Measurements from ENCODE around the gene SLC34A1.
"Not testable (repeated sequence)": the region's sequence is repeated elsewhere in the genome, so short reads cannot be mapped to it uniquely, and the experiment has no call there.

The SLC34A1 gene

GRCh38 chr5:177412603-177413233 lies 28.5 kb downstream of the SLC34A1 start:
- DNase-seq: no peak

- DNase-seq: no peak
Measured at GRCh38 chr5:177414481-177414880, 30.2 kb downstream of the SLC34A1 start.

- not testable (repeated sequence) for DNase-seq
Measured at GRCh38 chr5:177417081-177417480, 32.8 kb downstream of the SLC34A1 start.

GRCh38 chr5:177419046-177419445 lies 34.8 kb downstream of the SLC34A1 start:
- DNase-seq: no peak

- not testable (repeated sequence) for DNase-seq
Measured at GRCh38 chr5:177420472-177420871, 36.2 kb downstream of the SLC34A1 start.

GRCh38 chr5:177421062-177421798 lies 37.0 kb downstream of the SLC34A1 start:
- no peak for DNase-seq

GRCh38 chr5:177423671-177424070 lies 39.4 kb downstream of the SLC34A1 start:
- no peak for DNase-seq

- no peak for DNase-seq
Measured at GRCh38 chr5:177425196-177425800, 41.1 kb downstream of the SLC34A1 start.

- DNase-seq: peak; percentile 98 to 99
Measured at GRCh38 chr5:177425801-177426565, 41.7 kb downstream of the SLC34A1 start.

- DNase-seq: peak in 1 of 2 experiments; percentile 66
Measured at GRCh38 chr5:177426566-177427210, 42.5 kb downstream of the SLC34A1 start, which contains the start of gene GRK6. GRK6 (plus strand) TSS chr5:177426676; CDS start chr5:177426846, 170 bp downstream.

- DNase-seq: peak in 1 of 2 experiments; percentile 50
Measured at GRCh38 chr5:177427211-177427822, 43.1 kb downstream of the SLC34A1 start.

- no peak for DNase-seq
Measured at GRCh38 chr5:177427919-177428573, 43.8 kb downstream of the SLC34A1 start.

- DNase-seq: no peak
Measured at GRCh38 chr5:177428574-177429217, 44.5 kb downstream of the SLC34A1 start.

GRCh38 chr5:177429248-177430040 lies 45.2 kb downstream of the SLC34A1 start:
- DNase-seq: peak in 1 of 2 experiments; percentile 36

- DNase-seq: no peak
Measured at GRCh38 chr5:177430140-177430951, 46.1 kb downstream of the SLC34A1 start.

GRCh38 chr5:177430972-177431316 lies 46.7 kb downstream of the SLC34A1 start:
- DNase-seq: no peak

GRCh38 chr5:177431317-177432142 lies 47.3 kb downstream of the SLC34A1 start:
- DNase-seq: no peak

GRCh38 chr5:177432143-177432838 lies 48.1 kb downstream of the SLC34A1 start:
- DNase-seq: no peak
